ENCODE measurements around the gene RBM47. TPM values are rescaled to one million over a fixed set of nuclear protein-coding genes. Genes with fewer than 3 reads are reported as not detected.

The RBM47 gene
- total and polyA plus RNA-seq, 2 donors (not counting 1 experiment from before 2014, with no cell fraction given), result 5.6 to 12.9 TPM

DNA sequence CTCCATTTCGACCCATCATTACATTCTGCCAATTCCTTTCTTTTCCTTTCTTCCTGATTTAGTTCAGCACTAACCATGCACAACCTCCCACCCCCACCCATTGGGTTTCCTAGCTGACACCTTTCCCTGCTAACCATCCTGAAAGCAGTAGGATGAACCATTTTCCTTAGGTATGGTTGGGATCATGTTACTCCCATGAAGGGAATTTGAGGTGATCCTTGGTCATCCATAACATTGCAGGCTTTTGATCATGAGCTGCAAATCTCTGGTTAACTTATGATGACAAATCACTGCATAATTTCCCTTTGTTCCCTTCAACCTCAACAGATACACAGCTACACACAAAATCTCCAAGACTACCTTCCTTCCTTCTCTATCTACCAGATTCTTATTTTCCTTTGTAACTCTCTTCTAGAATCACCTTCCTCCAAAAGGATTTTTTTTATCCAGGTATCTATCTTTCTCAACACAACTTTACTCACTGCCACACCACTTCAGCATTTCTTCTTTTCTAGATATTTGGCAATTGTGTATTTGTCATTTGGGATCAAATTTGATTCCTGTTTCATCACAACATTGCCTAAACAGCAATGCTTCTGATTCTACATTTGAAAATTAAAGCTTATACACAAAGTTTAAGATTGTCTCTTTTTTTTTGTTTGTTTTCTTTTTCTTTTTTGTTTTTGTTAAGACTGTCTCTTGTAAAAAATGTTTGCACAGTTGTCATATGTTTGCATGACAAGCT lies 145.1 kb downstream of the RBM47 start:
- intact Hi-C loops (cut with micrococcal nuclease), result no loop called here
- Histone ChIP-seq H2AFZ (ENCODE audit: insufficient read depth, low read depth, low read length, poor library complexity, severe bottlenecking) (no peak overlapping the region), H3K4me3 (ENCODE audit: control extremely low read depth in 1 of 5, extremely low read depth in 1 of 5, insufficient read depth in 1 of 5, low read depth in 2 of 5, low read length in 4 of 5) (no peak overlapping the region), H3K27me3 (replicated peaks in 1 of 4; ENCODE audit: control extremely low read depth in 1 of 4, control insufficient read depth in 3 of 4, insufficient read depth in 4 of 4, low read length in 3 of 4) (no peaks in the 10 kb centered on the region), H3K9ac (ENCODE audit: low read length) (no peak overlapping the region), H3K36me3 (replicated peaks in 1 of 2; ENCODE audit: control extremely low read depth in 1 of 2, control insufficient read depth in 1 of 2, extremely low read depth in 1 of 2, insufficient read depth in 2 of 2, low read length in 1 of 2) (no peaks in the 10 kb centered on the region), H3K4me2 (replicated peaks; ENCODE audit: low read depth, low read length, poor library complexity, severe bottlenecking) (no peak overlapping the region), H4K20me1 (ENCODE audit: control insufficient read depth, insufficient read depth, low read length, poor library complexity, severe bottlenecking) (no peaks in the 10 kb centered on the region), H3K79me2 (ENCODE audit: control insufficient read depth, insufficient read depth, low read length) (no peaks in the 10 kb centered on the region), H3K9me3 (ENCODE audit: control extremely low read depth in 1 of 3, control insufficient read depth in 2 of 3, insufficient read depth in 1 of 3, low read length in 2 of 3) (no peaks in the 10 kb centered on the region), H3K4me1 (ENCODE audit: control insufficient read depth in 2 of 2, insufficient read depth in 2 of 2, low read length in 2 of 2) (no peaks in the 10 kb centered on the region), H3K27ac (ENCODE audit: low read length in 2 of 2) (no peak overlapping the region)
- TF ChIP-seq, protein P1, sequence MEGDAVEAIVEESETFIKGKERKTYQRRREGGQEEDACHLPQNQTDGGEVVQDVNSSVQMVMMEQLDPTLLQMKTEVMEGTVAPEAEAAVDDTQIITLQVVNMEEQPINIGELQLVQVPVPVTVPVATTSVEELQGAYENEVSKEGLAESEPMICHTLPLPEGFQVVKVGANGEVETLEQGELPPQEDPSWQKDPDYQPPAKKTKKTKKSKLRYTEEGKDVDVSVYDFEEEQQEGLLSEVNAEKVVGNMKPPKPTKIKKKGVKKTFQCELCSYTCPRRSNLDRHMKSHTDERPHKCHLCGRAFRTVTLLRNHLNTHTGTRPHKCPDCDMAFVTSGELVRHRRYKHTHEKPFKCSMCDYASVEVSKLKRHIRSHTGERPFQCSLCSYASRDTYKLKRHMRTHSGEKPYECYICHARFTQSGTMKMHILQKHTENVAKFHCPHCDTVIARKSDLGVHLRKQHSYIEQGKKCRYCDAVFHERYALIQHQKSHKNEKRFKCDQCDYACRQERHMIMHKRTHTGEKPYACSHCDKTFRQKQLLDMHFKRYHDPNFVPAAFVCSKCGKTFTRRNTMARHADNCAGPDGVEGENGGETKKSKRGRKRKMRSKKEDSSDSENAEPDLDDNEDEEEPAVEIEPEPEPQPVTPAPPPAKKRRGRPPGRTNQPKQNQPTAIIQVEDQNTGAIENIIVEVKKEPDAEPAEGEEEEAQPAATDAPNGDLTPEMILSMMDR (IDR thresholded peaks at IDR 0.05), result no peak
- no peak for TF ChIP-seq EZH2 (IDR thresholded peaks at IDR 0.05; ENCODE audit: borderline replicate concordance, insufficient read depth, low read depth, low read length, poor library complexity, severe bottlenecking)
- no peak for DNase-seq
- POLR2A ChIA-PET, result no interaction called here
- H3K4me3 Mint-ChIP-seq, result no peak overlapping the region
- ATAC-seq (ENCODE audit: low read depth), result no peak
- CTCF ChIA-PET, result interaction anchor here (1.0 kb wide), 1 partner anchor 10 kb away, joined by 3 read pairs; no protein-coding TSS in a partner anchor
- H3K9me3 Mint-ChIP-seq (ENCODE audit: insufficient read depth), result no peaks in the 10 kb centered on the region
- peaks cover 3% of the 10 kb centered on the region for H3K27me3 Mint-ChIP-seq
- 100% methylated on average over 1 of the region's 1 CpG for WGBS (ENCODE audit: insufficient coverage)
- H3K4me1 Mint-ChIP-seq, result peaks cover 2% of the 10 kb centered on the region
- no peak overlapping the region for H3K27ac Mint-ChIP-seq

DNA sequence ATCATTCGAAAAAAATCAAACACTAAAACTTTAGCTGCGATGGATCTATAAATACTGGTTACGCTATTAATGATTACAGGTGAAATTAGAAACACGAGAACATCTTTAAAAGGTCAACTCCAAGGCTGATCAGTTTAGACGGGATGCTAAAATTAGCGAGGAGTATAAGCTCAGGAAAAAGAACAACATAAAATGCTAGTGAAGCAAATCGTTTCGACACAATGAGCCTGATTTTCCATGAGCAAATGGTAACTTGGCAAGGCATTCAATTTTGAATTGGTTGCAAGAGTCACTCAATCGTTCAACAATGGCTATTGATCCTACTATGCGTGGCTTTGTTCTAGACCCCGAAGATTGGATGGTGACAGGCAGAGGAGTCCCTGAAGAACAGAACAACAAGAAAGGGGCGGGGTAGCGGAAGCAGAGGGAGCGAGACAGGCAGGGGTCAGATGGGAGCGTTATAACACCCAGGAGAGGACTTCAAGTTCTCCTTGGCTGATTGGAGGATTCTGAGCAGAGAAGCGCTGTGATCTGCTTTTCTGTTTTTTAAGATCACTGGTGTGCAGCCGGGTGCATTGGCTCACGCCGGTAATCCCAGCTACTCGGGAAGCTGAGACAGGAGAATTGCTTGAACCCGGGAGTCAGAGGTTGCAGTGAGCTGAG lies 146.5 kb downstream of the RBM47 start:
- Histone ChIP-seq H3K27ac (ENCODE audit: low read length in 2 of 2) (no peak overlapping the region), H2AFZ (ENCODE audit: insufficient read depth, low read depth, low read length, poor library complexity, severe bottlenecking) (no peak overlapping the region), H4K20me1 (ENCODE audit: control insufficient read depth, insufficient read depth, low read length, poor library complexity, severe bottlenecking) (no peaks in the 10 kb centered on the region), H3K9ac (ENCODE audit: low read length) (no peak overlapping the region), H3K27me3 (replicated peaks in 1 of 4; ENCODE audit: control extremely low read depth in 1 of 4, control insufficient read depth in 3 of 4, insufficient read depth in 4 of 4, low read length in 3 of 4) (no peaks in the 10 kb centered on the region), H3K4me3 (ENCODE audit: control extremely low read depth in 1 of 5, extremely low read depth in 1 of 5, insufficient read depth in 1 of 5, low read depth in 2 of 5, low read length in 4 of 5) (no peak overlapping the region), H3K4me2 (replicated peaks; ENCODE audit: low read depth, low read length, poor library complexity, severe bottlenecking) (no peak overlapping the region), H3K4me1 (ENCODE audit: control insufficient read depth in 2 of 2, insufficient read depth in 2 of 2, low read length in 2 of 2) (no peaks in the 10 kb centered on the region), H3K9me3 (ENCODE audit: control extremely low read depth in 1 of 3, control insufficient read depth in 2 of 3, insufficient read depth in 1 of 3, low read length in 2 of 3) (no peaks in the 10 kb centered on the region), H3K79me2 (ENCODE audit: control insufficient read depth, insufficient read depth, low read length) (no peaks in the 10 kb centered on the region), H3K36me3 (replicated peaks in 1 of 2; ENCODE audit: control extremely low read depth in 1 of 2, control insufficient read depth in 1 of 2, extremely low read depth in 1 of 2, insufficient read depth in 2 of 2, low read length in 1 of 2) (no peaks in the 10 kb centered on the region)
- CTCF ChIA-PET, result no interaction called here
- ATAC-seq (ENCODE audit: low read depth), result no peak
- Mint-ChIP-seq H3K27me3 (peaks cover 3% of the 10 kb centered on the region), H3K4me1 (peaks cover 2% of the 10 kb centered on the region), H3K9me3 (ENCODE audit: insufficient read depth) (no peaks in the 10 kb centered on the region), H3K4me3 (no peak overlapping the region), H3K27ac (no peak overlapping the region)
- 96% methylated on average over 20 of the region's 21 CpGs for WGBS (ENCODE audit: insufficient coverage)
- no peak for TF ChIP-seq EZH2 (IDR thresholded peaks at IDR 0.05; ENCODE audit: borderline replicate concordance, insufficient read depth, low read depth, low read length, poor library complexity, severe bottlenecking)
- TF ChIP-seq, protein P1 (IDR thresholded peaks at IDR 0.05), result no peak
- no peak for DNase-seq
- POLR2A ChIA-PET, result no interaction called here
- intact Hi-C loops (cut with micrococcal nuclease), result no loop called here

Measured in B cell (primary cell).